ENCODE data around the gene ZFAND5. TPM values are rescaled to one million over a fixed set of nuclear protein-coding genes. Genes with fewer than 3 reads are reported as not detected.

ZFAND5 gene
- polyA plus RNA-seq, 1 donor from 2014 or later: 171 TPM

Other genes with a start within 250 kb of the ZFAND5 start
- gene GDA, start 215.8 kb downstream of the ZFAND5 start, polyA plus RNA-seq (ENCODE audit: insufficient read depth, low read depth, low replicate concordance): 10.5 TPM
- 0.29 TPM for gene TMC1, start 156.4 kb upstream of the ZFAND5 start, polyA plus RNA-seq (ENCODE audit: insufficient read depth, low read depth, low replicate concordance)

All from brain (organoid and tissue), 1 donor.